ENCODE results near the gene ZNF630. TPM values are rescaled to one million over a fixed set of nuclear protein-coding genes. Genes with fewer than 3 reads are reported as not detected.
A peak's percentile ranks its signal among the peaks of the same experiment; 100 is the strongest.
"Not testable (repeated sequence)": the region's sequence is repeated elsewhere in the genome, so short reads cannot be mapped to it uniquely, and the experiment has no call there.

ZNF630 gene
- 1 to 10 TPM; 3.2 to 6.4 (median 4.8) TPM for total RNA-seq
- long read RNA-seq, donor 1, partial matches to known transcripts = 2 of 9 reads
- long read RNA-seq, donor 1, other reads (novel, unspliced or antisense) = 7 of 9 reads
- long read RNA-seq, donor 2, partial matches to known transcripts = 0 of 1 reads
- long read RNA-seq, donor 2, other reads (novel, unspliced or antisense) = 1 of 1 reads

DNA sequence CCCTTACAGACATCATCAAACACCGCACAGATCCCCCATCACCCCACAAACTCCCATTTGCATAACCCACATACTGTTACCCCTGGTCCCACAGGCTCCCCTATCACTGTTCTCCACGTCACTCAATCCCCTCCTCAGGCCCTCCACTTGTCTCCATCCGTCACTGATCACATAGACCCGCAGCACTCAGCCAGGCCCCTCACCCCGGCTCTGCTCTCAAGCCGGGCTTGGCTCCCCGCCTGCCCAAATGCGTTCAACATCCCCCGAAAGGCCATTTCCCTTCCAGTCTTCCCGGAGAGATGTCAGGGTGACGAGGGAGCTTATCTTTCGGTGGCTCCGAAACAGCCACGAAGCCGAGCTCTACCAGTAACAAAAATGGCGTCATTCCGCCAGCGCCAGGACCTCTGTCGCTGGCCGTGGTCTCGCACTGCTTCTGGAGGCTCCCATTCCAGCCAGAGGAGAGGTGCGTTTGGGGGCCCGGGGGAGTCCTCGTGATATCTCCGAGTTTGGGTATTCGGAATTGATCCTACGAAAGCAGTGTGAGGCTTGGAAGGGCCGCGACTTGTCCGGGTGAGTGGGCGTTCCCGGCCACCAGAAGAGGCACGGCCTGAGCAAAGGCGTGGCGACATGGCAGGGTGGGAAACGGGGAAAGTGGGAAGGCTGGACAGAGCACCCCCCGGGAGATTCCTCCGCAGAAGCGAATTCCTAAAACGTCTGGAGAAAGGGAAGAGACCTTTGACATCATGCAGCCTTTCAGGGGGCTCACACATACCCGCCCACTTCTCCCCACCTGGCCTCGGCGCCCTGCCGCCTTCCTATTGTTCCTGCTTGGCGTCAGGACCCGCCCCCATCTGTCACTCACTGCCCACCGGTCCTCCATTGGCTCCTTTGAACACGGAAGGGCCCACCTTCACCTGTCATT is at the start of gene ZNF630:
ZNF630 (minus strand) TSS at position 577 of the 922 bp plus-strand sequence. CDS start 4,754 bp downstream, outside the sequence.
- H3K4me3 ChIP-seq = peak within 1 kb of the TSS; percentile 36
- TF ChIP-seq, protein P1, sequence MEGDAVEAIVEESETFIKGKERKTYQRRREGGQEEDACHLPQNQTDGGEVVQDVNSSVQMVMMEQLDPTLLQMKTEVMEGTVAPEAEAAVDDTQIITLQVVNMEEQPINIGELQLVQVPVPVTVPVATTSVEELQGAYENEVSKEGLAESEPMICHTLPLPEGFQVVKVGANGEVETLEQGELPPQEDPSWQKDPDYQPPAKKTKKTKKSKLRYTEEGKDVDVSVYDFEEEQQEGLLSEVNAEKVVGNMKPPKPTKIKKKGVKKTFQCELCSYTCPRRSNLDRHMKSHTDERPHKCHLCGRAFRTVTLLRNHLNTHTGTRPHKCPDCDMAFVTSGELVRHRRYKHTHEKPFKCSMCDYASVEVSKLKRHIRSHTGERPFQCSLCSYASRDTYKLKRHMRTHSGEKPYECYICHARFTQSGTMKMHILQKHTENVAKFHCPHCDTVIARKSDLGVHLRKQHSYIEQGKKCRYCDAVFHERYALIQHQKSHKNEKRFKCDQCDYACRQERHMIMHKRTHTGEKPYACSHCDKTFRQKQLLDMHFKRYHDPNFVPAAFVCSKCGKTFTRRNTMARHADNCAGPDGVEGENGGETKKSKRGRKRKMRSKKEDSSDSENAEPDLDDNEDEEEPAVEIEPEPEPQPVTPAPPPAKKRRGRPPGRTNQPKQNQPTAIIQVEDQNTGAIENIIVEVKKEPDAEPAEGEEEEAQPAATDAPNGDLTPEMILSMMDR (IDR thresholded peaks at IDR 0.05) = no peak
- no peaks in the 10 kb centered on the region for H3K9me3 ChIP-seq
- H3K4me1 ChIP-seq (ENCODE audit: low read depth) = no peaks in the 10 kb centered on the region
- intact Hi-C loops (cut with DNase I, micrococcal nuclease) = no loop called here
- DNase-seq = peak; percentile 84 to 88 (median 86)
- ATAC-seq = peak; percentile 99
- no peaks in the 10 kb centered on the region for H3K36me3 ChIP-seq (ENCODE audit: low read depth)

DNA sequence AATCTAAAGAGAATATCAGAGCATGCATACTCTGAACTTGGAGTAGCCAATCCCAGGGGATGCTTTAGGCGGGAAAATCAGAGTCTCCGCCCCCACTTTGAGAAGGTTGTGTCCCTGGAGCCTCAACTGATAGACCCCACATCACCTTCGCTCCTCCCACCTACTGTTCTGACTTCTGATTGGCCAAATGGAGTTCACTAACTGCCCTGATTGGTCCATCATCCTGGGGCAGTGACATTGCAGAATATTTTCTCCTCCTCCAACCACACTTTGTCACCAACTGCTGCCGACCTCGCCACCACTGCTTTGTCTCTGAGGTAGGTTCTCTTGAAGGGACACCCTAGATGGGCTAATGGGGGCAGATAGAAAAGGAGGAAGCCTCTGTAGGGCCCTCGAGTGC is 36.3 kb upstream of the ZNF630 start:
- Histone ChIP-seq H3K4me3 (no peak overlapping the region), H3K36me3 (ENCODE audit: low read depth) (no peaks in the 10 kb centered on the region), H3K4me1 (ENCODE audit: low read depth) (no peaks in the 10 kb centered on the region), H3K9me3 (no peaks in the 10 kb centered on the region)
- DNase-seq = no peak
- ATAC-seq = no peak
- TF ChIP-seq, protein P1 (IDR thresholded peaks at IDR 0.05) = no peak
- intact Hi-C loops (cut with DNase I, micrococcal nuclease) = no loop called here

DNA sequence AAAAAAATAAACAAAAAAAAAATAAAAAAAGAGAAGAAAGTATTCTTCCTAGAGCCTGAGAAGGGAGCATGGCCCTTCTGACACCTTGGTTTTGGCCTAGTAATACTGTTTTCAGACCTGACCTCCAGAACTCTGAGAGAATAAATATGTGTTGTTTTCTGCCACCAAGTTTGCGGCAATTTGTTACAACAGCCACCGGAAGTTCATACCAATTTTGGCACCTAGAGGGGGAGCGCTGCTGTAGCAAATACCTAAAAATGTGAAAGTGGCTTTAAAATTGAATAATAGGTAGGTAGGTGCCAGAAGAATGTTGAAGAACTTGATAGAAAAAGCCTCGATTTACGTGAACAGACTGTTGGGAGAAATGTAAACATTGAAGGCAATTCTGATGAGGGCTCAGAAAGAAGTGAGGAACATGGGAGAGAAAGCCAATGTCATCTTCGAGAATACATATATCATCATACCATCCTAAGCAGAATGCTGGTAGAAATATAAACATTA is 31.5 kb upstream of the ZNF630 start:
- Histone ChIP-seq H3K4me1 (ENCODE audit: low read depth) (no peaks in the 10 kb centered on the region), H3K36me3 (ENCODE audit: low read depth) (no peaks in the 10 kb centered on the region), H3K9me3 (no peaks in the 10 kb centered on the region), H3K4me3 (no peak overlapping the region)
- TF ChIP-seq, protein P1 (IDR thresholded peaks at IDR 0.05) = no peak
- intact Hi-C loops (cut with DNase I, micrococcal nuclease) = no loop called here
- no peak for ATAC-seq
- no peak for DNase-seq

DNA sequence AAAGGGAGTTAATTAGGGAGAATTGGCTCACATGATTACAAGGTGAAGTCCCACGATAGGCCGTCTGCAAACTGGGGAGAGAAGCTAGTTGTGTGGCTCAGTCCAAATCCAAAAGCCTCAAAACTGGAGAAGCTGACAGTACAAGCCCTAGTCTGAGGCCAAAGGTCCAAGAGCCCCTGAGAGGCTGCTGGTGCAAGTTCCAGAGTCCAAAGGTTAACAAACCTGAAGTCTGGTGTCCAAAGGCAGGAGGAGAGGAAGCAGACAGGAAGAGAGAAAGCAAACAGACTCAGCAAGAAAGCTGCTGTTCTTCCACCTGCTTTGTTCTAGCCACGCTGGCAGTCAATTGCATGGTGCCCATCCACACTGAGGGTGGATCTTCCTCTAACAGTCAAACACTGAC is 30.0 kb upstream of the ZNF630 start:
- no peak overlapping the region for H3K4me3 ChIP-seq
- no peaks in the 10 kb centered on the region for H3K4me1 ChIP-seq (ENCODE audit: low read depth)
- ATAC-seq (peak; percentile 36), DNase-seq (peak in 1 of 3 donors; percentile 3)
- intact Hi-C loops (cut with DNase I, micrococcal nuclease) = no loop called here
- TF ChIP-seq, protein P1 (IDR thresholded peaks at IDR 0.05) = no peak
- H3K9me3 ChIP-seq = no peaks in the 10 kb centered on the region
- H3K36me3 ChIP-seq (ENCODE audit: low read depth) = no peaks in the 10 kb centered on the region

DNA sequence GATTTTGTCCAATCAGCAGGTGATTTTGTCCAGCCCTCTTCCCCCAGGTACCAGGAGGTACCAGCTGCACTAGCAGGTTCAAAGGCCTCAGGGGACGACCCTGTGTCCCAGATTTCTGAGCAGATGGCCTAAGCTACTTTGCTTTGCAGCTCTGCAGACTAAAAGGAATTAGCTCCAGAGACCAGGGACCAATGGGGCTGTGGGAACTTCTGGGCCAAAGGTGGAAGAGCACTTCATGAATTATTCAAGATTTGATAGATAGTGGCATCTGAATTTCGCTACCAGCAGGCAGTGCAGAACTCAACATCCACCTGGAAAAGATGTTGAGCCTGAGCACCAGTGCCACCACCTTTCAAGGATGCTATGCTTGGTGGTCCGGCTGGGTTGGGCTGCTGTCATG is 21.1 kb upstream of the ZNF630 start:
- ATAC-seq; H3K9me3 ChIP-seq; DNase-seq; H3K4me1 ChIP-seq (ENCODE audit: low read depth); intact Hi-C loops (cut with DNase I, micrococcal nuclease); H3K4me3 ChIP-seq; H3K36me3 ChIP-seq (ENCODE audit: low read depth): not testable (repeated sequence)

DNA sequence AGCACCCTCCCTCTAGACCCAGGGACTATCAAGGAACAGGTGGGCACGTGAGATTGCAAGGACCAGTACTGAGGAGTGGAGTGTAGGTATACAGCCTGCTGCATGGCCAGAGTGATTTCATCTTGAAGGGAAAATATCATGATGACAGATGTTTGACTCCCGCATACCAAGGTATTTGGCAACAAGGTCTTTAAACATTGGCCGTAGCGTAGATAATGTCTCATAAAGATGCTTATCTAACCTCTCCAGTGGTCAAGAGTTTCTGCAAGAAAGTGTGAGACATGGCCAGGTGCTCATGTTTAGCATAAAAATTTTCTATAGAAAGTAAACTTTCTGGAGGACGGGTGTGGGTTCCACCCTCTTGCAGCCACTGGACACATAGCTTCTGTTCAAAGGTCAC is 18.7 kb upstream of the ZNF630 start:
- H3K4me3 ChIP-seq = no peak overlapping the region
- no peak for DNase-seq
- ATAC-seq = no peak
- no peaks in the 10 kb centered on the region for H3K9me3 ChIP-seq
- TF ChIP-seq, protein P1 (IDR thresholded peaks at IDR 0.05) = no peak
- H3K36me3 ChIP-seq (ENCODE audit: low read depth) = no peaks in the 10 kb centered on the region
- H3K4me1 ChIP-seq (ENCODE audit: low read depth) = no peaks in the 10 kb centered on the region
- intact Hi-C loops (cut with DNase I, micrococcal nuclease) = no loop called here
